Right renal pelvis (tissue), 4 donors: ENCODE data around the gene UGT2B10. TPM values are rescaled to one million over a fixed set of nuclear protein-coding genes. Genes with fewer than 3 reads are reported as not detected.
"Not testable (repeated sequence)": the region's sequence is repeated elsewhere in the genome, so short reads cannot be mapped to it uniquely, and the experiment has no call there.

Experiments used
- DNase-seq, 4 donors: peaks; one replicate each; pipeline ENCODE4 v3.0.0-alpha.2; 2013; ENCODE audit warnings: low read depth in 4 of 4, low spot score in 3 of 4, missing footprints in 1 of 4
- polyA plus RNA-seq, 4 donors: library from polyadenylated mRNA; unstranded; fragments of 120-200 nt; gene quantifications; one replicate each; pipeline ENCODE4 v1.2.1, GENCODE V29; 2013; ENCODE audit not compliant: insufficient read length in 4 of 4

The UGT2B10 gene
- under 1 TPM; 0.29 to 0.58 (median 0.39) TPM for polyA plus RNA-seq

GRCh38 chr4:68815617-68816409 lies at the start of gene UGT2B10:
Gene UGT2B10 (plus strand): TSS chr4:68815994. CDS start chr4:68816020, 26 bp downstream.
- not testable (repeated sequence) for DNase-seq

- DNase-seq = not testable (repeated sequence)
These were observed 44.0 kb upstream of the UGT2B10 start for GRCh38 chr4:68771836-68772235.

- no peak for DNase-seq
These were observed 42.1 kb upstream of the UGT2B10 start for GRCh38 chr4:68773699-68774098.

GRCh38 chr4:68780232-68780631 lies 35.6 kb upstream of the UGT2B10 start:
- DNase-seq = no peak

- DNase-seq = no peak
These were observed 18.7 kb upstream of the UGT2B10 start for GRCh38 chr4:68797048-68797447.

GRCh38 chr4:68797618-68798017 lies 18.2 kb upstream of the UGT2B10 start:
- no peak for DNase-seq

GRCh38 chr4:68803013-68803412 lies 12.8 kb upstream of the UGT2B10 start:
- DNase-seq = no peak

- no peak for DNase-seq
These were observed 7.7 kb upstream of the UGT2B10 start for GRCh38 chr4:68808060-68808459.

GRCh38 chr4:68810919-68811318 lies 4.9 kb upstream of the UGT2B10 start:
- DNase-seq = no peak

- DNase-seq = not testable (repeated sequence)
These were observed 844 bp downstream of the UGT2B10 start for GRCh38 chr4:68816410-68817265.

GRCh38 chr4:68817386-68817785 lies 1.6 kb downstream of the UGT2B10 start:
- no peak for DNase-seq

- DNase-seq = not testable (repeated sequence)
These were observed 2.3 kb downstream of the UGT2B10 start for GRCh38 chr4:68818030-68818462.

GRCh38 chr4:68831642-68832041 lies 15.8 kb downstream of the UGT2B10 start:
- no peak for DNase-seq

GRCh38 chr4:68850293-68850692 lies 34.5 kb downstream of the UGT2B10 start:
- DNase-seq = no peak

GRCh38 chr4:68855771-68856170 lies 40.0 kb downstream of the UGT2B10 start:
- no peak for DNase-seq

GRCh38 chr4:68858039-68858438 lies 42.2 kb downstream of the UGT2B10 start:
- DNase-seq = no peak

- DNase-seq = no peak
These were observed 43.9 kb downstream of the UGT2B10 start for GRCh38 chr4:68859655-68860054.

GRCh38 chr4:68861057-68861456 lies 45.3 kb downstream of the UGT2B10 start:
- no peak for DNase-seq

- DNase-seq = no peak
These were observed 48.8 kb downstream of the UGT2B10 start for GRCh38 chr4:68864438-68865187.

- no peak for DNase-seq
These were observed 49.4 kb downstream of the UGT2B10 start for GRCh38 chr4:68865188-68865638.

- no peak for DNase-seq
These were observed 50.0 kb downstream of the UGT2B10 start for GRCh38 chr4:68865760-68866159.
